ENCODE data around the gene COL25A1.

The COL25A1 gene

GRCh38 chr4:108834166-108834834 is 468.2 kb downstream of the COL25A1 start:
- DNase-seq (ENCODE audit: low read depth in 1 of 2, low spot score in 1 of 2), result no peak
- no peak for TF ChIP-seq JUND (IDR thresholded peaks at IDR 0.05; ENCODE audit: low read depth)
- in situ Hi-C loops (cut with HindIII; ENCODE audit: low pct_unique_long_range_greater_than_20kb, low sequenced_read_pairs), result no loop called here

GRCh38 chr4:108833046-108833445 is 469.4 kb downstream of the COL25A1 start:
- no peak for DNase-seq (ENCODE audit: low read depth in 1 of 2, low spot score in 1 of 2)
- no peak for TF ChIP-seq JUND (IDR thresholded peaks at IDR 0.05; ENCODE audit: low read depth)
- in situ Hi-C loops (cut with HindIII; ENCODE audit: low pct_unique_long_range_greater_than_20kb, low sequenced_read_pairs), result no loop called here

GRCh38 chr4:108831886-108832285 is 470.6 kb downstream of the COL25A1 start:
- no peak for TF ChIP-seq JUND (IDR thresholded peaks at IDR 0.05; ENCODE audit: low read depth)
- DNase-seq (ENCODE audit: low read depth in 1 of 2, low spot score in 1 of 2), result no peak
- in situ Hi-C loops (cut with HindIII; ENCODE audit: low pct_unique_long_range_greater_than_20kb, low sequenced_read_pairs), result no loop called here

- no peak for DNase-seq (ENCODE audit: low read depth in 1 of 2, low spot score in 1 of 2)
- in situ Hi-C loops (cut with HindIII; ENCODE audit: low pct_unique_long_range_greater_than_20kb, low sequenced_read_pairs), result no loop called here
- no peak for TF ChIP-seq JUND (IDR thresholded peaks at IDR 0.05; ENCODE audit: low read depth)
Observed at GRCh38 chr4:108831291-108831690, 471.2 kb downstream of the COL25A1 start.

GRCh38 chr4:108830509-108831244 is 471.8 kb downstream of the COL25A1 start:
- no peak for DNase-seq (ENCODE audit: low read depth in 1 of 2, low spot score in 1 of 2)
- no peak for TF ChIP-seq JUND (IDR thresholded peaks at IDR 0.05; ENCODE audit: low read depth)
- in situ Hi-C loops (cut with HindIII; ENCODE audit: low pct_unique_long_range_greater_than_20kb, low sequenced_read_pairs), result no loop called here

GRCh38 chr4:108829966-108830492 is 472.4 kb downstream of the COL25A1 start:
- in situ Hi-C loops (cut with HindIII; ENCODE audit: low pct_unique_long_range_greater_than_20kb, low sequenced_read_pairs), result no loop called here
- no peak for DNase-seq (ENCODE audit: low read depth in 1 of 2, low spot score in 1 of 2)
- TF ChIP-seq JUND (IDR thresholded peaks at IDR 0.05; ENCODE audit: low read depth), result no peak

GRCh38 chr4:108828620-108829019 is 473.8 kb downstream of the COL25A1 start:
- in situ Hi-C loops (cut with HindIII; ENCODE audit: low pct_unique_long_range_greater_than_20kb, low sequenced_read_pairs), result no loop called here
- no peak for DNase-seq (ENCODE audit: low read depth in 1 of 2, low spot score in 1 of 2)
- TF ChIP-seq JUND (IDR thresholded peaks at IDR 0.05; ENCODE audit: low read depth), result no peak

- no peak for TF ChIP-seq JUND (IDR thresholded peaks at IDR 0.05; ENCODE audit: low read depth)
- in situ Hi-C loops (cut with HindIII; ENCODE audit: low pct_unique_long_range_greater_than_20kb, low sequenced_read_pairs), result no loop called here
- no peak for DNase-seq (ENCODE audit: low read depth in 1 of 2, low spot score in 1 of 2)
Observed at GRCh38 chr4:108825737-108826136, 476.7 kb downstream of the COL25A1 start.

- no peak for DNase-seq (ENCODE audit: low read depth in 1 of 2, low spot score in 1 of 2)
- TF ChIP-seq JUND (IDR thresholded peaks at IDR 0.05; ENCODE audit: low read depth), result no peak
- in situ Hi-C loops (cut with HindIII; ENCODE audit: low pct_unique_long_range_greater_than_20kb, low sequenced_read_pairs), result no loop called here
Observed at GRCh38 chr4:108821351-108821930, 481.0 kb downstream of the COL25A1 start.

- TF ChIP-seq JUND (IDR thresholded peaks at IDR 0.05; ENCODE audit: low read depth), result no peak
- in situ Hi-C loops (cut with HindIII; ENCODE audit: low pct_unique_long_range_greater_than_20kb, low sequenced_read_pairs), result no loop called here
- no peak for DNase-seq (ENCODE audit: low read depth in 1 of 2, low spot score in 1 of 2)
Observed at GRCh38 chr4:108820492-108821350, 481.7 kb downstream of the COL25A1 start.

GRCh38 chr4:108814326-108814725 is 488.1 kb downstream of the COL25A1 start:
- DNase-seq (ENCODE audit: low read depth in 1 of 2, low spot score in 1 of 2), result no peak
- in situ Hi-C loops (cut with HindIII; ENCODE audit: low pct_unique_long_range_greater_than_20kb, low sequenced_read_pairs), result no loop called here

GRCh38 chr4:108813261-108813660 is 489.2 kb downstream of the COL25A1 start:
- TF ChIP-seq JUND (IDR thresholded peaks at IDR 0.05; ENCODE audit: low read depth), result no peak
- in situ Hi-C loops (cut with HindIII; ENCODE audit: low pct_unique_long_range_greater_than_20kb, low sequenced_read_pairs), result no loop called here
- DNase-seq (ENCODE audit: low read depth in 1 of 2, low spot score in 1 of 2), result no peak

More at GRCh38 chr4:108814326-108814725, 488.1 kb downstream of the COL25A1 start:
- TF ChIP-seq JUND (IDR thresholded peaks at IDR 0.05; ENCODE audit: low read depth), result no peak

Data from T47D (cell line).